ENCODE measurements around the gene MBNL2.

Gene MBNL2

DNA sequence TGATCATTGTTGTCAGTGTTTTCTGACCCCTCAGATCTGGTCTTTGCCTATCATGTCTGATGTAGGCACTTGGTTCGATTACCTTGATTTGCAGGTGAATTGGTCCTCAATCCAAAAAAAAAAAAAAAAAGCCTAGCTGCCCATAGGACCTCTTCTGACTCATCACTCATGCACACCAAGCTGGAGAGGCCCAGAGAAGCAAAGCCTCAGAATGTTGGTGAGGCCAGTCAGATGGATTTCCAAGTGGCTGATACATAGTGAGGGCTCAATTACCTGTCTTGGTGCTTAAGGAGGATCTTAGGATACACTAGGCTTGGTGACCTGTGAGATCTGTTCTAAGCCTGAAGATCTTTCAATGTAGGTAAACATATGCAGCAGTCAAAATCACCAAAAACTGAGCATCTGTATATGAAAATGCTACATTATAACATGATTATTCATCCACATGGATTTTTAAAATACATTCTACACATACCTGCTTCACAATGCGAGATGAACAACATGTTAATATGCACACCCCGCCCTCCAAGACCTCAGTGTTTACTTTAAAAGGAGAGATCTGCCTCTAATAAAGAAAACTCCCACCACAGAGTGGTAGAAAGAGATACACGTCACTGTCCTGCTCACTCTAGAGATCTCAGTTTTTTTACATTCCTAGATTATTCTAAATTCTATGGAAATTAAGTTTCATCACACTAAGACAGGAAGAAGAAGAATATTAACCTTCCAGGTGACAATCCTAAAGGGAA, 132.0 kb downstream of the MBNL2 start:
- TF ChIP-seq POLR2A (IDR thresholded peaks at IDR 0.05; ENCODE audit: low read depth, low read length), result no peak
- FAIRE-seq (no peak), DNase-seq (ENCODE audit: insufficient read length, low spot score) (no peak)

DNA sequence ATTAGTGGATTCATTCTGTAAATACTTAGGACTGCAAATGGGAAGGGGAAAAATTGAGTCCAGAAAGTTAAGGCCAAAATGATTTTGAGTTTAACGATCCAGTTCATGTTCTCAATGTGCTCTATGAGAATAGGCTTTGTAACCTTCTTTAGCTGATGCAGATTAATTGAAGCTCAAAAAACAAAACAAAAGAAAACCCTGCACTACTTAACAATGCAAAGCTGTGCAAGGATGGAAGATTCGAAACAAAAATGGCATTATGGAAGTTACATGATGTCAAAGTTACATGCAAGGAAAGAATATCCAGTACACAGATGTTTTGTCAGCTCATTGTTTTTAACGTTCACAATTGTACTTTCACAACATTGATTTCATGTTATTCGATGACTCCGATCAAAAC, 132.7 kb downstream of the MBNL2 start:
- no peak for TF ChIP-seq POLR2A (IDR thresholded peaks at IDR 0.05; ENCODE audit: low read depth, low read length)
- FAIRE-seq, result peak; percentile 86

DNA sequence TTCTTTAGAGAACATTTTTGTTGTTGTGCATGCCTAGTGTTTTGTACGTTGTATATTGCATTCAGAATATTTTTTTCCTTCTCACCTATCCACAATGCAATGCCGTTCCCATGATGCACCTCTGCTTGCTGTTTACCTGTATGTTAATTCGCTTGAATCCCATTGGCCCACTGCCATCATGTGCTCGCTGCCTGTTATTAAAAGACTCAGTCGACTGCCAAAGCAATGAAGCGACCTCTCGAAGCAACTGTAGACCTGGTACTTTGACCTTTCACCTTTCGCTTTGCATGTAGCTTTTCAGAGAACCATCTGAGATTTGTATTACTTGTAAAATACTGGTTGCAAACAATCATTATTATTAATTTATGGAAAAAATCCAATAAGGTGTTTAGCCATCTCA, 134.5 kb downstream of the MBNL2 start:
- TF ChIP-seq POLR2A (IDR thresholded peaks at IDR 0.05; ENCODE audit: low read depth, low read length), result no peak

More for the DNA sequence above, 132.7 kb downstream of the MBNL2 start:
- no peak for DNase-seq (ENCODE audit: insufficient read length, low spot score)

DNA sequence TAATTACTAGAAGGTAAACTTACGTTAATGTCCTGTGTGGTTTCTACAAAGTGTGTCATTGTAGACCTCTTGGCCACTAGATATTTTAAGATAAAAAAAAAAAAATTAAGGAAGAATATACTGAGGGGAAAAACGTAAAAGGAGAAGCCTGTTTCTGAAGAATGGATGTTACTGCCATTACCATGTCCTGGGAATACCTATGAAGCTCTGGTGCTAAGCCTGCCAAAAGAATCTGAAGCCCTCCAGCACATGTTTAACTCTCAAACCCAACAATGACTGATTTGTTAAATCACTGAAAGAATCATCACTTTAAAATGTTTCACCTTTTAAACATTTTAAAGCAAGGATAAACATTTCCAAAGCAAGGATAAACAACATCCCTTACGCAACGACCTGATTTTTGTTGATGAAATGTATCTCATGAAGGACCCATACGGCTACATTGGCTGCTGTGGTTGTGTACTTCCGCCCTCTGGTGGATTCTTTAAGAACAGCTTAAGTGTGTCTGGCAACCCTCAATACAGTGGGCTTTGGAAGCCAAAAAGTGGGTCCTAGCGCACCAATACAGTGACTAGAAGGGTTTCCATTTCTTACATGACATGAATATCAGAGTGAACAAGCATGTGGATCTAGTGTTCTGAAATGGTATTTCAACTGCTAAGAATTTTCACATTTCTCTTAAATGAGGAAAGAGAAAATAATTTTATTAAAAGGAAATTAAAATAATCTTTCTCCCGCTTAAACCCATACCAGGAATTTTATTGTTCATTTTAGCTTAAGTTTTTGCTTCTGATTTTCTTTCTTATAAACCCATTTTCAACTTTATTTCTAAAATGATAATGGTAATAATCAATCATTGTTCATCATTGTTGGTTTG, 137.3 kb downstream of the MBNL2 start:
- DNase-seq (ENCODE audit: insufficient read length, low spot score), result peak; percentile 30
- no peak for TF ChIP-seq POLR2A (IDR thresholded peaks at IDR 0.05; ENCODE audit: low read depth, low read length)
- FAIRE-seq, result peak; percentile 99

More for the DNA sequence above, 134.5 kb downstream of the MBNL2 start:
- no peak for DNase-seq (ENCODE audit: insufficient read length, low spot score)
- FAIRE-seq, result peak; percentile 20

DNA sequence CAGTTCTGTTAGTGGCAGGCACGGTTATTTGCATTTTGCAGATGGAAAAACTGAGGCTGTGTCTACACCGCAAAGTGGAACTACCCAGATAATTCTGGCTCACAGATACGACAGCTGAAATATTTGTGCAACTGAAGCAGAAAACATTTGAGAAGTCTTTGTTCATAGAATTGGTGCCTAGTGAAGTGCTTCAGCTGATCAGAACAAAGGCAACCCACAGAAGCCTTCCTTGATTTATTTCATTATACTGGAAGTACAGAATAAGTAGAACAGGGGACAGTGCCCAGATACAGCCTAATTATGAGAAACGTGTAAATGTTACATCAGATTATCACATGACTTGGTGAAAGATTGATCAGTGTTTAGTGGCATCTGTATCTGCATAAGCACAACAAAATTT, 138.5 kb downstream of the MBNL2 start:
- DNase-seq (ENCODE audit: insufficient read length, low spot score) (no peak), FAIRE-seq (peak; percentile 50)
- no peak for TF ChIP-seq POLR2A (IDR thresholded peaks at IDR 0.05; ENCODE audit: low read depth, low read length)

DNA sequence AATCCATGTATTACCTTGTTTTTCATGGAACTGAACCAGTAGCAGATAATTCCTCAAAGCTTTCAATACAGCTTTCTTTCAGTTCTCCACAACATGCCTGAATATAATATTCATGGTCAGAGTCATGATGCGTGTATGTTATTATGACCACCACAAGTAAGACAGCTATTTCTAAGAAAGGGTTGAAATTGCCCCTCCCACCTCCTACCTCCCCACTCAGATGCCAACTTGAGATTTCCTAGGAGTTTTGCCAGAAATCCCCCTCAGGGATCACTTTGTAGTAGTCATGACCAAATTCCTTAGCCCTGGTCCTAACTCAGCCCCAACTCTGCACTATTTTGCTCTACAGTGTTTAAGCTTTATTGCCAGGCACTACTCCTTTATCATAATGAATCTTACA, 141.9 kb downstream of the MBNL2 start:
- FAIRE-seq, result no peak
- no peak for TF ChIP-seq POLR2A (IDR thresholded peaks at IDR 0.05; ENCODE audit: low read depth, low read length)
- DNase-seq (ENCODE audit: insufficient read length, low spot score), result no peak

DNA sequence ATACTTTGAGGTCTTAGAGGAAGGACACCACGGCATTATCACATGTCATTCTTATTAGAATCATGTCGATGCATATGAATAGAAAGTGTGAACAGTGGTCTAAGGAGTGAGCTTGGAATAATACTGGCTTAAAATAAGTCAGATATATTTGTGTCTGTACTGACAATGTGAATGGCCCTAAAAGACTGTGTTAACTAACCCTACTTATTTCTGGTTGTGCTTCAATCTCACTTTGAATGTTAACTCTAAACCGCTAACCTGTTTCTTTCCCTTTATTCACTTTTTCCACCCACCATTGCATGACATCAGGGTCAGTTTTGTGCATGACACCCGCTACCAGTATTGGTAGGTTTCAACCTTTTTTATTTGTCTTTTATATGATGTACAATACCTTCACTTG, 142.7 kb downstream of the MBNL2 start:
- TF ChIP-seq POLR2A (IDR thresholded peaks at IDR 0.05; ENCODE audit: low read depth, low read length), result no peak

DNA sequence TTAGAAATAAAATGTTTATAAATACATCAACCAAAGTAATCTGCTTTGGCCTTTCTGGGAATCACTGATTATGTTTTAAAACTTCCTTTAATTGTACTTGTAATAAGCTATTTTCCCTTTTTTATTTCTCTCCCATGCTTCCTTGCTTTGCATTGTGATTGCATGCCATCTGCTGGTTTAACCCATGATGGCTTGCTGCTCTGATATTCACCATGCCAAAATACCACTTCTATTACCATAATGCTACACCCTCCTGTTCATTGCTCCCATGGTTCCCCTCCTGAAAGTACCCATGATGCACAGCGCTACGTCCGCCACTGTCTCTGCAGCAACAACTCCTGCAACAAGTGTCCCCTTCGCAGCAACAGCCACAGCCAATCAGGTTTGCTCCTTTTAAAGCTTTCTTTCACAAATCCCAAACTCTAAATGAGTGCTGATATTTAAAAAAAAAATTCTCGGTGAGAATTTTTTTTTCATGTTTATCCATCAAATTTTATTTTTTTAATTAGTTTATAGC, 144.1 kb downstream of the MBNL2 start:
- peak; percentile 69 for FAIRE-seq
- no peak for DNase-seq (ENCODE audit: insufficient read length, low spot score)
- TF ChIP-seq POLR2A (IDR thresholded peaks at IDR 0.05; ENCODE audit: low read depth, low read length), result no peak

More for the DNA sequence above, 142.7 kb downstream of the MBNL2 start:
- no peak for DNase-seq (ENCODE audit: insufficient read length, low spot score)
- FAIRE-seq, result peak; percentile 66

DNA sequence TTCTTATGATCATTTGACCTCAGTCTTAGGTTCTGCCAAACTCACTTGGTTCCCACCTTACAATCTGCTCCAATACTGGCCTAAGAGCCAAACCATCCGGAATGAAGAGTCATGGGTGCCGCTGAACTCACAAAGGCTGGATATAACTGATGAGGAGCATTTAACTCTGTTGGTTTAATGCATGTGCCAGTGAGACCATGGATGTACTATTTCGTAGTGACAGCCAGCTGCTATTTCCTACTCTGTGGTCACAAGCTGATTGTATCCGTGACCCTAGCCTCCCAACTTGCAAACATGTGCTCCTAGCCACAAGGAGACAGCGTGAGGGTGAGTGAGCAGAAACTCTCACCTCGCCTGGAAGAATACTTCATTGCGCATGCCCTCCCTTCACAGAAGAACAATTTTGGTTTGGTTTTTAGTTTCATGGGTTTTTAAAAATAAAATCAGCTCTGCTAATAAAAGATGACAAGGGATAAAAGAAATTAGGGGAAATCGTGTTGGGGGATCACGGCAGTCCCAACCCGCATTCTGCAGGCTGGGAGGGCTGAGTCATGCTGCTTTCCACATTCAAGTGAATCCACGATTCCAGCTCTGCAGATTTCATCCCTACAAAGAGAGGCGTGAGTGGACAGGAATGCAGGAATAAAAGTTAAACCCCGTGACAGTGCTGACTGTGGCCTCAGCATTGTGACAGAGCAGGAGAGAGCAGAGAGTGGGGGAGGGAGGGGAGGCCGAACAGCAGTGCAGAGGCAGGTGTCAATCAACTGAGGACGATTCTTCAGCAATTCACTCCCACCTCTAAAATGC, 145.1 kb downstream of the MBNL2 start:
- TF ChIP-seq POLR2A (IDR thresholded peaks at IDR 0.05; ENCODE audit: low read depth, low read length), result no peak
- DNase-seq (ENCODE audit: insufficient read length, low spot score) (peak; percentile 64), FAIRE-seq (peak; percentile 99)

DNA sequence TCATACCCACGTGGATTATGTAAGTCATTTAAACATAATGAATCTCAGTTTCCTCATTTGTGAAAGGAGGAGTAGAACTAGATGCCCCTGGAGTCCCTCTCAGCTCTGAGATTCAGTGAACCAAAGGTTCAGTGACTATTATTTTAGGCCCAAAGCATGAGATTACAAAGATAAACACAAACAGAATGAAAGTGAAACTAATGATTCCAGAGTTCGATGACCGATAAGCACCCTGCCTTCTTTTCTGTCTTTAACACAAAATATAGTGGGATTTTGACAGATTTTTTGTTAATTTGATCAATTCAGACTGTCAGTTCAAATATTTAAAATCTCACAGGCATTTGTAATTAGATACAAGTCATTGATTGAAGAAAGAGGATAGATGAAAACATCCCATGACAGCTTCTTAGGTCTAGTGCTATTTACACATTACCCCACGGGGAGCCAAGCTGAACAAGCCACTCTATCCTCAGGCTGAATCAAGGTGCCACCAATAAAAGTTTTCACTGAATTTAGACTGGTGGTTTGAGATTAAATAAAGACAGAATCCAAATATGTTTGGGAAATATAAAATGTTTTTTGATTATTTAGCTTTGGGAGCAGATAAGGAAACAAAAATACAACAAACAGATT, 147.2 kb downstream of the MBNL2 start:
- no peak for TF ChIP-seq POLR2A (IDR thresholded peaks at IDR 0.05; ENCODE audit: low read depth, low read length)
- FAIRE-seq (peak; percentile 88), DNase-seq (ENCODE audit: insufficient read length, low spot score) (peak; percentile 26)

DNA sequence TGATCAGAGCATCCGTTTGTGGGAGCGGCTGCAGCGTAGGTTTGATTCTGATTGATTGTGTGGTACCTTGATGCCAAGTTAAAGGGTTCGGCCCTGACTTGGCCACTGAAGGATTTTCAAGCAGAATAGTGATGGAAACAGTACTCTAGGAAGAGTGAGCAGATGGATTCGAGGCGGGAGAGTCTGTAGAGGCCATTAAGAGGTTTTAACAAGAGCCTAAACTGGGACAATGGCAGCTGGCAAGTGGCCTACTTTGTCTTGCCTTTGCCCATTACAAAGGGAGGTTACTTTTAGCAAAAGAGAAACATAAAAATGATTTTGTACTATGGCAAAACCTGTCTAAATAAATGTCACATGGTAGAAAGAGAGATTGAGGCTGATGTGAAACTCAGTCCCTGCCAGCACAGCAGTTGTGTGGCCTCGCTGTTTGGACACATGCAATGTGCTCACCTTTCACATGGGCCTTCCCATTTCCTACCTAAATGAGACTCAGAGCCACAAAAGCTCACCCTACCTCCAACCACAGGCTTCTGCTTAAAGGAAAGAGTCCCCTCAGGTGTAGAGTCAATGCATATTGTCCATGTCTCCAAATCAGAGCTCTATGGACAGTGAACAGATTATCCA, 149.5 kb downstream of the MBNL2 start:
- no peak for DNase-seq (ENCODE audit: insufficient read length, low spot score)
- FAIRE-seq, result no peak
- TF ChIP-seq POLR2A (IDR thresholded peaks at IDR 0.05; ENCODE audit: low read depth, low read length), result no peak

DNA sequence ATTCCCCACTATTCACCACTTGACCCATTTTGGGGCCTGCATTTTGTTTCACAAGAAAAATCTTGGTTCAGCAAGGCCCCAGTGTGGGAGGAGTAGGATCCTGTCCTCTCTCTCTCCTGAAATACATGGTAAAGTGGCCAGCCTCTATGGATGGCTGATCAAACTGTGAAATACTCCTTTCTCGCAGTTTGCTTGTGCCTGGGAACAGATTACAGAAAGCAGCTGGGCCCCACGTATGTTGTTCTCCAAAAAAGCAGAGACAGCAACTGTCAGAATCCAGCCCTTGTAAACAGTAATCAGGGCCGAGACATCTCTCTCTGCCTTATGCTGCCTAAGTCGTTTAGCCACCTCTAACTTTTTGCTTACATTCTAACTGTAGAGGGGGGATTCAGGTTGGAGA, 150.8 kb downstream of the MBNL2 start:
- FAIRE-seq (no peak), DNase-seq (ENCODE audit: insufficient read length, low spot score) (no peak)
- no peak for TF ChIP-seq POLR2A (IDR thresholded peaks at IDR 0.05; ENCODE audit: low read depth, low read length)

DNA sequence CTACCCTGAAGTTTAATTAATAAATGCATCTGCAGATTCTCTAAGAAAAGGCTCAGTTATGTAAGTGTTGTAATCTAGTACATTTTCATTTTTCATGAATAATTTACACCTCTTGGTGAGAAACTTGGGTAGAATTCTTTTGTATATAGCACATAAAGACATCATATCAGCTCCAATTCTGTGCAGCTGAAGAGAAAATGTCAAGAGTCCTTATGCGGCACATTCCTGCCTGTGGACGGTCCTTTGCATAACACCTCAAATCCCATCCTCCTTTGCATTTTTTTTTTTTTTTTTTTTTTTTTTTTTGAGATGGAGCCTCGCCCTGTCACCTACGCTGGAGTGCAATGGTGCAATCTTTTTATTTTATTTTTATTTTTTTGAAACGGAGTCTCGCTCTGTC, 151.7 kb downstream of the MBNL2 start:
- no peak for DNase-seq (ENCODE audit: insufficient read length, low spot score)
- TF ChIP-seq POLR2A (IDR thresholded peaks at IDR 0.05; ENCODE audit: low read depth, low read length), result no peak
- no peak for FAIRE-seq

Data from H54 (cell line).